Renal cortical epithelial cell (primary cell): ENCODE data around the gene TENT4B. TPM values are rescaled to one million over a fixed set of nuclear protein-coding genes. Genes with fewer than 3 reads are reported as not detected.
"Not testable (repeated sequence)": the region's sequence is repeated elsewhere in the genome, so short reads cannot be mapped to it uniquely, and the experiment has no call there.

ENCODE experiments used
- DNase-seq: peaks from one replicate; pipeline ENCODE4 v3.0.0-alpha.2; 2011; ENCODE audit warnings: low read depth
- total RNA-seq: library from RNA; depleted of rRNA; stranded (reverse); fragments of >200 nt; gene quantifications from 2 replicates; pipeline ENCODE4 v1.2.3, GENCODE V29; 2014

The TENT4B gene
- total RNA-seq, result 10.3 and 11.8 TPM in 2 replicates

DNA sequence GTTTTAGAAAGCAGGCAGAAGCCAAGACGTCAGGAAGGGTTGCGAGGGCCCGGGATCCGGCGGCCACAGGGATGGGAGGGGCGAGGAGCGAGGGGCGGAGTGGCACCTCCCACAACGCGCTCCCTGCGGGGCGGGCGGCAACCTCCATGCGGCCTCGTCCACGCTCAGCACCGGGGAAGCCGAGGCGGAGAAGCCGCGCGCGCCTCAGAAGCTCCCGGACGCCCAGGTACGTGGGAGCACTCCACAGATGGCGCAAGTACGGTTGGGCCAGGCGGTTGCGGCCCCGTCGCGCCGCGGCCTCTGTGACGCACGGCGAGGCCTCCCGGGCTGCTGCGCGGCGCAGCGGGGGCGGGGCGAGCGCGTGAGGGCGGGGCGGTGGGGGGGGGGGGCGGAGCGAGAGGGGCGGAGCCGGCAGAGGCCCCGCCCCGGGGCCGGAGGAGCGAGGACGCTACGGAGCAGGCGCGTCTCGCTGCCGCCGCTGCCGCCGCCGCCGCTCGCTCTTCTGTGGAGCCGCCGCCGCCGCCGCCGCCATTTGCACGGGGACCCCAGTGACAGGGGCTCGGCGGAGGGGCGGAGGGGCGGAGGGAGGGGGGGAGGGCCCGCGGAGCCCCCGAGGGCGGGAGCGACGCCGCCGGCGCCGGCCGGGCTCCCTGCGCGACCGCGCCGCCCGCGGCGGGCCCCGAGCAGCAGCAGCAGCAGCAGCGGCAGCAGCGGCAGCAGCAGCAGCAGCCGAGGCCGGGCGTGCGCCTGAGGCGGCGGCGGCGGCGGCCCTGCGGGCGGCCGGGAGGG lies at the start of gene TENT4B:
TSS of gene TENT4B (plus strand) at position 500 of the 789 bp plus-strand sequence. CDS start 316 bp downstream, outside the sequence.
- peak; percentile 39 for DNase-seq

DNA sequence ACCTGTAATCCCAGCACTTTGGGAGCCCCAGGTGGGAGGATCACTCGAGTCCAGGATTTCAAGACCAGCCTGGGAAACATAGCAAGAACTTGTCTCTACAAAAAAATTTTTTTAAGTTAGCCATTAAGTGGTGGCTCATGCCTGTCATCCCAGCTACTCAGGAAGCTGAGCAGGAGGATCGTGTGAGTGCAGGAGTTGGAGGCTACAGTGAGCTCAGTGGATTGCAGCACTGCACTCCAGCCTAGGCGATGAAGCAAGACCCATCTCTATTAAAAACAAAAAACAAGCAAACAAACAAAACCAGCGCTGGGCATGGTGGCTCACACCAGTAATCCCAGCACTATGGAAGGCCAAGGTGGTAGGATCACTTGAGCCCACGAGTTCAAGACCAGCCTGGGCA lies 49.3 kb upstream of the TENT4B start:
- DNase-seq, result peak; percentile 91

DNA sequence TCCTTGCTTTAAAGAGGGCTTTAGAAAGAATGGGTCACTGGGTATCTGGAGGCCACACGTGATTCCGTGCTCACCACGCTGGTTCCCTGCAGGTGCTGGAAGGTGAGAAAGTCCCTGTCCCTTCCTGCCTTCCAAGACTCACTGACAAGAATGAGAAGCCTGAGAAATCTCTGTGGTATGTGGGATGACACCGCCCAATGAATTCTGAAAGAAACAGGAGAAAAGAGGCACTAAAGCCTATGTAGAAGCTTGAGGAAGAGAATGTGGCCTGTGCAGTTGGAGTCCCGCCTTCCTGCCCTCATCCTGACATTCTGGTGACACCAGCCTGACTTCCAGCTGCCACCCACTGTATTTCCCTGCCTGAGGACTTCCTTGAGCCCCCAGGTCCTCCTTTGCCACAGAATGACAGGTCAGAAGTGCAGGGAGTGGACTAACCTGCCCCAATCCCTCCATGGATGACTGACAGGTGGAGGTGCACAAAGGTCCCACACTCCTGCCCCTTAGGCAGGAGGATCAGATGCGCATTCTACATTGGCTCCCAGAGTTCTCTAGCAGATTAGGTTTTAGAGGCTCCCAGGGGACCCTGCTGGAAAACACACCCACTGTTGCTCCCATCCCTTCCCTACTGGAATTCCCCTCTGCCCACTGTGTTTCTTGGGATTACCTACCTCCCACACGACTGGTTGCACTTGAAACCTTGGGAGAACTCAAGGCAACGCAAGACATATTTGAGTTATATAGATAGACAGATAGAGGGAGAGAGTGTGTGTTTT lies 38.6 kb upstream of the TENT4B start:
- no peak for DNase-seq

DNA sequence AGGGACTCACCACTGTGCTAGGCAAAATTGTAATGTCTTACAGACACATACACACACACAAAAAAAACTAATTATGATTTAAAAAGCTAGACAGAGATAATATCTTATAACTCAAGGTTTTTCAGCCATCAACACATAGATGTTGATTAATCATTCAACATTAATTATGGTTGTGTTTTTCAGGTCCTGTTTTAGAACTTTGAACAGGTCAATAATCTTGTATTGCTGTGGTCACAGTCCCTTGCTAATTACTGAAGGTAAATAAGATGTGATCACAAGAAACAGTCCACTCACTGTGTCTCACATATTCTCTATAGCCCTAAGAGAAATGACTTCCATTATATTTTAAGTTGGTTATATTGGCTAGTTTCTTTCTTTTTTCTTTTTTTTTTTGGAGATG lies 32.4 kb upstream of the TENT4B start:
- no peak for DNase-seq

DNA sequence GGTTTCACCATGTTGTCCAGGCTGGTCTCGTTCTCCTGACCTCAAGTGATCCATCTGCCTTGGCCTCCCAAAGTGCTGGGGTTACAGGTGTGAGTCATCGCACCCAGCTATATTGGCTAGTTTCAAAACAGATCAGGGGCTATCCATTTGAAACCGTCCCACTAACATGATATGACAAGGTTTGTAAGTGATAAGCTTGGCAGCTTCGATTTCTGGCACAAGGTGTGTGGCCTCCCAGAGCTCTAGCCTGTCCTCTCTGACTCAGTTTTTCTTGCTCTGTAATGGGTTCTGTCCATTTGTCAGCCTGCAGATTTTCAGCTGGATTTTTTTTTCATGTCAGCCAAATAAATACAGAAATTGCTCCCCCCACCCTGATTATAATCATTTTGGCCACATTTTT lies 31.8 kb upstream of the TENT4B start:
- DNase-seq, result no peak

DNA sequence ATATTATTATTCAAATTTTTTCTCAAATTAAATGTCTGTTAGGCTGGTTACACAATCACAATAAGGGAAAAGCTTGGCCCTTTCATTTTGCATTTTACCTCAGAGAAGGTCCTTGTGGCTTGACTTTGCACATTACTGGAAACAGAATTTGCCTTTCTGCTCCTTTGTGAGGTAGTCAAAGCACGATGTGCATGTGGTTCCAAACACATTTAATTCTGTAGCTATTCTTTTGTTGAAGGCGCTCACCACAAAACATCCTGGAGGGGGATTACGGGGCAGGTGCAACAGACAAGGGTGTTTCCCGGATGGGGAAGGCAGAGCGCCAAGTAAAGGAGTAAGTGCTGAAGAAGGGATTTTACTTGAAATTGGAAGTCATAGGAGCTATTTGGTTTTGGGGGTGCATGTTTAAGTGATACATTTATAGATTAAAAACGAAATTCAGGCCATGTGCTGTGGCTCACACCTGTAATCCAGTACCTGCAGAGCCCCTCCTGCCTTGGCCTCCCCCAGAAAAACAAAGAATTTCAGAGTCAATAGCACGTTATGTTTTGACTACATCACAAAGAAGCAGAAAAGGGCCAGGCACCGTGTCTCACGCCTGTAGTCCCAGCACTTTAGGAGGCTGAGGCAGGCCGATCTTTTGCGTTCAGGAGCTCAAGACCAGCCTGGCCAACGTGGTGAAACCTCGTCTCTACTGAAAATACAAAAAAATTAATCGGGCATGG lies 31.2 kb upstream of the TENT4B start:
- no peak for DNase-seq

DNA sequence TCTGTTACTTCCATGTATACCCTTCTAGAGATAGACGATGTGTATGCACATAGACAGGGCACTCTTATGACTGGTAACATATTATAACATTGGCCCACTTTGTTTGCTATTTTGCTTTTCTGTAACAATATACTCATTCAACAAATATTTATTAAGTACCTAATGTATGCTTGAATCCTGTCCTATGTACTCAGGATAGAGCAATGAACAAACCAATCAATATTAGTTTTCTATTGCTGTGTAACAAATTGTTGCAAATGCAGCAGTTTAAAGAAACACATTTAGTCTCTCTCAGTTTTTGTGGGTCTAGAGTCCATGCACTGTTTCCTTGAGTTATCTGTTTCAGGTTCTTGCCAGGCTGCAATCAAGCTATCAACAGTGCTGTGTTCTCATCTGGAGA lies 29.7 kb upstream of the TENT4B start:
- no peak for DNase-seq

DNA sequence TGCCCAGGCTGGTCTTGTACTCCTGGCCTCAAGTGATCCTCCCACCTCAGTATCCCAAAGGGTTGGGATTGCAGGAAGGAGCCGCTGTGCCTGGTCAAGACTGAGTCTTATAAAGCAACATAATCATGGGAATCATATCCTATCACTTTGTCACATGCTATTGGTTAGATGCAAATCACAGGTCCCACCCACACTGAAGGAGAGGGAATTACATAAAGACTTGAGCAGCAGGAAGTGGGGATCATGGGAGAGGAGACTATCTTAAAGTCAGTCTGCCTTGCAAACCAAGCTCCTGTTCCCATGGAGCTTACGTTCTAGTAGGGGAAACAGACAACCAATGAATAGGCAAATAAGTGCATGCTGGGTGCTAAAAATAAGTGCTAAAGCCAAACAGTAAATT lies 28.3 kb upstream of the TENT4B start:
- no peak for DNase-seq

DNA sequence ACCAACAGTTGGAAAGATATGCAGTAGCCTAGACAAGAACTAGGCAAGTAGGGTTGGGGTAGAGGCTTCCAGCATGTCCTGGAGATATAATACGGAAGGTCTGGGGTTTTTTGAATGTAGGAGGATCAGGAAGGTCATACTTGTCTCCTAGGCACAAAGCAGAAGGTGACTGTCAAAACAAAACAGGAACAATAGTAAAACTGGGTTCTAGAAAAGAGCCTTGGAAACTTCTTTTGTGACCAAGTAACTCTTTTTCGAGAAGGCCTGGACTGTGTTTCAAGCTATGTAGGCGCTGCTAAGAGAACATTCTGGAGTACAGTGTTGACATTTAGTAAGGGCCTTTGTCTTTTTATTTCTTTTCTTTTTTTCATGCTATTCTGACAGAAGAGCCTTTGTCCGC lies 26.9 kb upstream of the TENT4B start:
- no peak for DNase-seq

DNA sequence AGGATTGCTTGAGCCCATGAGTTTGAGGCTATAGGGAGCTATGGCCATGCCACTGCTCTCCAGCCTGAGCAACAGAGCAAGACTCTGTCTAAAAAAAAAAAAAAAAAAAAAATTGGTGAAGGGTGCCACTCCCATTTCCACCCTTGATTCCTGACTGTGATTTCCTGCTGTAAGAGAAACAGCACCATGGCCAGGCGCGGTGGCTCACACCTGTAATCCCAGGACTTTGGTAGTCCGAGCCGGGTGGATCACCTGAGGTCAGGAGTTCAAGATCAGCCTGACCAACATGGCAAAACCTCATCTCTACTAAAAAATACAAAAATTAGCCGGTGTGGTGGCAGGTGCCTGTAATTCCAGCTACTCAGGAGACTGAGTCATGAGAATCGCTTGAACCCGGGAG lies 20.5 kb upstream of the TENT4B start:
- not testable (repeated sequence) for DNase-seq

DNA sequence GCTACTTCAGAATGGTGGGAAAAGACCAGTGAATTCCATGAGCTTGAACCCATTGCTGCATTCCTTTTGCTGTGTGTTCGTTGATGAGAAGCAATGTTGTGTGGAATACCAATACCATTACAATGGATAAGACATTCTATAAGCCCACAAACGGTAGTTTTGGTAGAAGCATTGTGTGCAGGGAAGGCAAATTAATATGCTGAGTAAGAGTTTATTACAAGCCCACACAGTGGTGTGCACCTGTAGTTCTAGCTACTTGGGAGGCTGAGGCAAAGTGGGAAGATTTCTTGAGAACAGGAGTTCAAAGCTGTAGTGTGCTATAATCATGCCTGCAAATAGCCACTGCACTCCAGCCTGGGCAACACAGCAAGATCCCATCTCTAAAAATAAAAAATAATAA lies 19.9 kb upstream of the TENT4B start:
- DNase-seq, result peak; percentile 16

DNA sequence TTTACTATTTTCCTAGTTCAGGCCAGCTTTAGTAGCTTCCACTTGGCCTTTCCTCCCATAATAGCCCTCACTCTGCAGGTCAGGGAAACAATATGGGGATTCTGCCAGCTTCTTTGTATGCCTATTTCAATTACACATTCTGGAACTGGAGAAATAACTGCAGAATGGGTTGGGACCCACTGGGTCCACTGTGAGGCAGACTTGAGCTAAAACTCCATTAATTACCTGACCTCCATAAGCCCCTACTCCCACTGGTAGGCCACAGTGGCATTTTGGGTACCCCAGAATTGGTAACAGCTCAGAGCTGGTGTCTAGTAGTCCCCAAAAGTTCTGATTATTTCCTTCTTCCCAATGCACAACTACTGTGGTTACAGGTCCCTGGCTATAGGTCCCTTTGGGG lies 16.7 kb upstream of the TENT4B start:
- DNase-seq, result no peak

DNA sequence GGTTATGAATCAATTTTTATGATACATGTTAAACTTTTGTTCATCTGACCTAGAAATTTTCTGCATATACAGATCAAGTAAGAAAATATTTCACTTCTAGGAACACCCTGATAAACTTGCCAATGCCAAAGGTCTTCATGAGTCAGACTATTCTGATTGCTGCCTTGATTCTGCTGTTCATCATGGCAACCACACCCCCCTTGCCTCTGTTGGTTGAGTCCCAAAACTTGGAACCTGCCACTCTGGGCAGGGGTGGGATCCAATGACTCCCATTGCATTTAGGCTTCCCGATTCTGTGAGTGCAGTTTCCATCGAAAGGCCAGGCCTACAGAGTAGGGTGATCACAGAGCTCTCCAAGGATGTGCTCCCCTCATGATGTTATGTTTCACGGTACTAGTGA lies 15.8 kb upstream of the TENT4B start:
- DNase-seq, result no peak

DNA sequence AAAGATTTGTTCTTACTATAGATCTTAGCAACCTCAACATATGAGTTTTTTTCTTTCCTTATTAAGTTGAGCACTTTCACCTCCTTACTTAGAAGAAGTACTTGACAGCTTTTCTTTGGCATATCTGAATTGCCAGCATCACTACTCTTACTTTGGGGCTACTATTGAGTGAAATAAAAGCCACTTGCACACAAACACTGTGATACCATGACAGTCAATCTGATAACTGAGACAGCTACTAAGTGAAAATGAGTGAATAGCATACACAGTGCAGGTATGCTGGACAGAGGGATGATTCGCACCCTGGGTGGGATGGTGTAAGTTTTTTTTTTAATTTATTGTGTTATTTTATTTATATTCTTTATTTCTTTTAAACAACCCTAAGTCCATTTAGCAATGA lies 13.5 kb upstream of the TENT4B start:
- DNase-seq, result no peak

DNA sequence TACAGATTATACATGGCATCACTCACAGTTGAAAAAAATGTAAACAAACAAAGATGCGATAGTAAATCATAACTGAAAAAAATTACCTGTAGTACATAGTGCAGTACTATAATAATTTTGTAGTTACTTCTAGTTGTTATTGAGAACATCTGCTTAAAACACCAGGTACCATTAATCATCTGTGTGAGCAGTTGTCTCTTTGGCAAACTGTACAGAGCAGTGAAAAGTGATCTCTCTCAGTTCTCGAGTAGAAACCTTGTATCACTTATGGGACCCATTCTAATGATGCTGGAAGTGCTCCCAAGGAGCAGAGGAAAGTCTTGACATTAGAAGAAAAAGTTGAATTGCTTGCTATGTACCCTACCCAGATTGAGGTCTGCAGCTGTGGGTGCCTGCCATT lies 8.9 kb upstream of the TENT4B start:
- no peak for DNase-seq

DNA sequence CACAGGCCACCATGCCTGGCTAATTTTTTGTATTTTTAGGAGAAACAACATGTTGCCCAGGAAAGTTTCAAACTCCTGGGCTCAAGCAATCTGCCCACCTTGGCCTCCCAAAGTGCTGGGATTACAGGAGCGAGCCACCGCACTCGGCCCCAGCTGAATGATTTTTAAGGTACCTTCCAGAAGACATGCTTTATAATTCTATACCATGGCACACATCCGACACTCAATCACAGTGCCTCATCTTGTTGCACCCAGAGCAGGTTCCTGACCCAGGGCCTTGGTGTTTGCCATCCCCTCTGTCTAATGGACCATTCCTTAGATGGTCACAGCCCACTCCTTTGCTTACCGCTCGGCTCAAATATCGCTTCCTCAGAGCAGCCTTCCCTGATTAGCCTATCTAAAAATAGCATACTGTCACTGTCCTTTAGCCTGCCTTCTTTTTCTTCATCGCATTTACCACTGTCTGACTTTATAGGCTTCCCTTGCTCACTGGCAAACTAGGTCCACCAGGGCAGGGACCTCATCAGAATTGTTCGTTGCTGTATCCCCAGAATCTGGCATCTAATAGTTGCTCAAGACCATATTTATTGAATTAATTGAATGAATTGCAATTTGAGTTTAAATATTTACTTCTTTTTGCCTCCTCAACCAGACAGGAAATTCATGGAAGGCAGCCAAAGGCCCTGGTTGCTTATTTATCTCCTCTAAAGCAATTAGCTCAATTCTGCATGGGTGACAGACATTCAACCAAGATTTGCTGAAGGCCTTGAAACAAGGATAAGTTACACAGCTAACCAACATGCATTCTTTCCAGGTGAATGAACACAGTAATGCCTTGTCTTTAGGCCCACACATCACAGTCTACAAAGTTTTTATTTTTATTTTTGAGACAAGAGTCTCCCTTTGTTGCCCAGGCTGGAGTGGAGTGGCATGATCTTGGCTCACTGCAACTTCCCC lies 6.3 kb upstream of the TENT4B start:
- peak; percentile 99 for DNase-seq

DNA sequence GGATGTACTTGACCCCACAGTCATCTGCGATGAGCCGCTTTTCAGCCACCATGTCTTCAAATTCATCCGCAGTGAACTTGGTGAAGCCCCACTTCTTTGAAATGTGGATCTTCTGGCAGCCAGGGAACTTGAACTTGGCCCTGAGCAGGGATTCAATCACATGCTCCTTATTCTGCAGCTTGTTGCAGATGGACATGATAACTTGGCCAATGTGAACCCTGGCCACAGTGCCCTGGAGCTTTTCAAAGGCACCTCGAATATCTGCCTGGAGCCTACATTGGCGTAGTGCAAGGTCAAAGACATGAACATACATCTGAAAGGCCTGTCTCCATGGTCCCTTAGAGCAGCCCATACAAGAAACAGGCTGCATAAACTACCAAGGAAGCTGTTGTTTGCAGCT lies 1.8 kb upstream of the TENT4B start:
- no peak for DNase-seq

DNA sequence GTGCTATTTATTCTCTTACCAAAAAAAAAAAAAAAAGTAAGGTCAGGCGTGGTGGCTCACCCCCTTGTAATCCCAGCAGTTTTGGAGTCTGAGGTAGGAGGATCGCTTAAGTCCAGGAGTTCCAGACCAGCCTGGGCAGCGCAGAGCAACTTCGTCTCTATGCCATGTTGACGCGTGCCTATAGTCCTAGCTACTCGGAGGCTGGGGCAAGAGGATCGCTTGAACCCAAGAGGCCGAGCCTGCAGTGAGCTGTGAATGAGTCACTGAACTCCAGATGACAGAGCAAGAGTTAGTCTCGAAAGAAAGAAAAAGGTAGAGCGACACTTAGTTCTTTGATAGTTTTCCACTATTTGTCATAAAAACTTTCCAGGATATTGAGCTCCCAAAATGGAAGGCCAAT lies 1.4 kb upstream of the TENT4B start:
- DNase-seq, result no peak

DNA sequence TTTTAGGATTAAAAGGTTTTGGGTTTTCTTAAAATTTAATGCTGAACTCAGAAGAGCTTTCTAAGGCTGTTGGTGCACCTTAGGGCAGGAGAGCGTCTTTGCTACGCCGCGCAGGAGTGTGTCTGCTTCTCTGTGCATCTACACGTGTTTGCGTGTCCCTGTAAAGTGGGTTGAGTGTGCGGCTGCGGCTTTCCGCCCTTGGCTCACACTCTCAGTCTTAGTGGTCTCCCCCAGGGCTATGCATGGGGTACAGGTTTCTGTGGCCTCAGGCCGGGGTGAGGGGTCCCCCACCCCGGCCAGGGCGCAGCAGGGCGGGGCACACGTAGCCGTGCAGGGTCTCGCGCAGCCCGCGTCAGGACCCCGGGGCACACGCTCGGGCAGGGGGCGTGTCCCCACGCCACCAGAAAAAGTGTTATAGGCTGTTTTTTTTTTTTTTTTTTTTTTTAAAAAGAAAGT lies 727 bp upstream of the TENT4B start:
- no peak for DNase-seq

DNA sequence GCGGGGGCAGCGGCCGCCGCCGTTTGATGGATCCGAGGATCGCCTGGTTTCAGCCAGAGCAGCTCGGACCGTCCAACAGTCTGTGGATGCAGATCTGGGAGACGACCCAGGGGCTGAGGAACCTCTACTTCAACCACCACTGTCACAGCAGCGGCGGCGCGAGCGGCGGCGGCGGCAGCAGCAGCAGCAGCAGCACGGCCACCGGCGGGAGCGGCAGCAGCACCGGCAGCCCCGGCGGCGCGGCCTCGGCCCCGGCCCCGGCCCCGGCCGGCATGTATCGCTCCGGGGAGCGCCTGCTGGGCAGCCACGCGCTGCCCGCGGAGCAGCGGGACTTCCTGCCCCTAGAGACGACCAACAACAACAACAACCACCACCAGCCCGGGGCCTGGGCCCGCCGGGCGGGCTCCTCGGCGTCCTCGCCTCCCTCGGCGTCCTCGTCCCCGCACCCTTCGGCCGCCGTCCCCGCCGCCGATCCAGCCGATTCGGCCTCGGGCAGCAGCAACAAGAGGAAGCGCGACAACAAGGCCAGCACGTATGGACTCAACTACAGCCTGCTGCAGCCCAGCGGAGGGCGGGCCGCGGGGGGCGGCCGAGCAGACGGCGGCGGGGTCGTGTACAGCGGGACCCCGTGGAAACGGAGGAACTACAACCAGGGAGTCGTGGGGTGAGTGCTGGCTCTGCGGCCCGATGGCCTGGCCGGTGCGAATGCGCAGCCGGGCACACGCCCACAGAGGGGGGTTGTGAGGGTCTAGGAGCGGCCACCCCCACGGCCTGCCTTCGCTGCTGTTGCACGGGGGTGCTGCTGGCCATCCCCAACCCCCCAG lies 702 bp downstream of the TENT4B start:
- DNase-seq, result no peak
